Right lobe of liver (tissue), 4 donors: ENCODE measurements around the gene PTPRM.

ENCODE experiments used
- CTCF ChIP-seq, 4 donors: fragments of 200-600 bp in 3 of 4; fragments of 450-650 bp in 1 of 4; IDR thresholded peaks; one replicate each; pipeline versions ENCODE4 v1.5.1 to v1.8.0; 2016 to 2022; ENCODE audit warnings: antibody characterized with exemption in 4 of 4, mild to moderate bottlenecking in 2 of 4
- POLR2A ChIP-seq: fragments of 450-650 bp; IDR thresholded peaks from one replicate; pipeline ENCODE4 v1.6.1; 2017; ENCODE audit warnings: antibody characterized with exemption, mild to moderate bottlenecking
- donor health status: DM: no; HTN: no; CAD: no.
- donor health status: DM: no; HTN: no; CAD: no.
- donor health status: DM: no; HTN: yes; CAD: no.

- TF ChIP-seq CTCF (IDR thresholded peaks at IDR 0.05), result no peak
- no peak for TF ChIP-seq POLR2A
These were observed 386.2 kb downstream of the PTPRM start for GRCh38 chr18:7953095-7953958.
